Activated CD8-positive, alpha-beta T cell treated with anti-CD3 and anti-CD28 coated beads for 36 hours (primary cell): ENCODE results near the gene LRP1B. TPM values are rescaled to one million over a fixed set of nuclear protein-coding genes. Genes with fewer than 3 reads are reported as not detected.

Experiments
- ATAC-seq: fragments of 200-7000 bp; cut with Tn5 transposase; one replicate; pipeline ENCODE4 v1.10.0; 2021; ENCODE audit warnings: mild to moderate bottlenecking, moderate library complexity
- CTCF ChIA-PET: fragments of 350-600 bp; sonication (Branson Sonifier 250); formaldehyde crosslinking; loops from one replicate; lab custom pipeline; 2021; ENCODE audit warnings: antibody characterized with exemption; lab: Charles Lee
- POLR2A ChIA-PET: fragments of 350-600 bp; sonication (Branson Sonifier 250); formaldehyde crosslinking; loops from one replicate; lab custom pipeline; 2021; ENCODE audit warnings: antibody characterized with exemption; lab: Charles Lee
- DNase-seq: peaks from one replicate; pipeline ENCODE4 v3.0.0-alpha.2; 2020
- H3K27ac Mint-ChIP-seq: one replicate; pipeline ENCODE4 v1.8.0; 2021; ENCODE audit warnings: mild to moderate bottlenecking, mixed read lengths
- H3K27me3 Mint-ChIP-seq: one replicate; pipeline ENCODE4 v1.8.0; 2021; ENCODE audit warnings: mixed read lengths
- H3K36me3 Mint-ChIP-seq: one replicate; pipeline ENCODE4 v1.8.0; 2021; ENCODE audit warnings: low read depth, mixed read lengths
- H3K4me1 Mint-ChIP-seq: one replicate; pipeline ENCODE4 v1.8.0; 2021; ENCODE audit warnings: low read depth, mixed read lengths
- H3K4me3 Mint-ChIP-seq: one replicate; pipeline ENCODE4 v1.8.0; 2021; ENCODE audit warnings: mild to moderate bottlenecking, moderate library complexity, mixed read lengths
- H3K9me3 Mint-ChIP-seq: one replicate; pipeline ENCODE4 v1.8.0; 2021; ENCODE audit warnings: mixed read lengths
- intact Hi-C: fragments of 100-400 bp; cut with micrococcal nuclease; formaldehyde crosslinking; loops from one replicate; pipeline ENCODE4 v1.10.0; 2022
- total RNA-seq, 2 experiments: library from RNA; stranded (reverse); gene quantifications; one replicate each; pipeline ENCODE4 v1.2.3, GENCODE V29; 2021
- TF ChIP-seq, protein P1 (sequence below): fragments of 200-600 bp; IDR thresholded peaks from one replicate; pipeline ENCODE4 v1.8.0; 2022; ENCODE audit warnings: antibody characterized with exemption, mild to moderate bottlenecking

LRP1B gene
- total RNA-seq, 2 experiments from 2014 or later = not detected

DNA sequence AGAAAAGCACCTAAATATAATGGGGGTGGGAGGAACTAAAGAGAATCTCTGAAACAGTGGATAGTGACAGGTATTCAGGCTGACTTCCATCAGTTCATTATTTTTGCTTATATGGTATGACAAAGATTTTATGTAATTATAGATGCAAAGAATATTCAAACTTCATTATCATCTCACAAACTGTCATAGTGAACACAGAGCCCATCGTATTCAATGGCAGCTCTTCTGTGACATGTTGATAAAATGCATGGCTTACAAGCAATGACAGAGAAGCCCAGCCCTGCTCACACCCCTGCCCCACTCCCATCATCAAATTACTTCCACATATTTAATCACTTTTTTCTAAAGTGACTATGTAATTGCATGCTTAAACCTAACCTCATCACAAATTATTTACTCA, 904.3 kb downstream of the LRP1B start:
- no peak for ATAC-seq
- DNase-seq = no peak
- Mint-ChIP-seq H3K27ac (no peak overlapping the region), H3K27me3 (no peaks in the 10 kb centered on the region), H3K36me3 (no peaks in the 10 kb centered on the region), H3K4me3 (no peak overlapping the region), H3K9me3 (peaks cover 20% of the 10 kb centered on the region), H3K4me1 (no peaks in the 10 kb centered on the region)
- TF ChIP-seq, protein P1, sequence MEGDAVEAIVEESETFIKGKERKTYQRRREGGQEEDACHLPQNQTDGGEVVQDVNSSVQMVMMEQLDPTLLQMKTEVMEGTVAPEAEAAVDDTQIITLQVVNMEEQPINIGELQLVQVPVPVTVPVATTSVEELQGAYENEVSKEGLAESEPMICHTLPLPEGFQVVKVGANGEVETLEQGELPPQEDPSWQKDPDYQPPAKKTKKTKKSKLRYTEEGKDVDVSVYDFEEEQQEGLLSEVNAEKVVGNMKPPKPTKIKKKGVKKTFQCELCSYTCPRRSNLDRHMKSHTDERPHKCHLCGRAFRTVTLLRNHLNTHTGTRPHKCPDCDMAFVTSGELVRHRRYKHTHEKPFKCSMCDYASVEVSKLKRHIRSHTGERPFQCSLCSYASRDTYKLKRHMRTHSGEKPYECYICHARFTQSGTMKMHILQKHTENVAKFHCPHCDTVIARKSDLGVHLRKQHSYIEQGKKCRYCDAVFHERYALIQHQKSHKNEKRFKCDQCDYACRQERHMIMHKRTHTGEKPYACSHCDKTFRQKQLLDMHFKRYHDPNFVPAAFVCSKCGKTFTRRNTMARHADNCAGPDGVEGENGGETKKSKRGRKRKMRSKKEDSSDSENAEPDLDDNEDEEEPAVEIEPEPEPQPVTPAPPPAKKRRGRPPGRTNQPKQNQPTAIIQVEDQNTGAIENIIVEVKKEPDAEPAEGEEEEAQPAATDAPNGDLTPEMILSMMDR = no peak
- POLR2A ChIA-PET = no interaction called here
- intact Hi-C loops = no loop called here
- CTCF ChIA-PET = no interaction called here

GRCh38 chr2:141207036-141207385, 923.8 kb downstream of the LRP1B start:
- TF ChIP-seq, protein P1 = no peak
- ATAC-seq = no peak
- CTCF ChIA-PET = interaction anchor here (1.4 kb wide), 1 partner anchor 14 kb away, joined by 3 read pairs; no protein-coding TSS in a partner anchor

GRCh38 chr2:141201016-141201565, 929.7 kb downstream of the LRP1B start:
- Mint-ChIP-seq H3K4me3 (no peak overlapping the region), H3K27me3 (no peaks in the 10 kb centered on the region), H3K27ac (no peak overlapping the region), H3K36me3 (no peaks in the 10 kb centered on the region), H3K9me3 (peaks cover 19% of the 10 kb centered on the region), H3K4me1 (no peaks in the 10 kb centered on the region)
- ATAC-seq (no peak), DNase-seq (no peak)
- CTCF ChIA-PET = no interaction called here
- TF ChIP-seq, protein P1 = no peak
- POLR2A ChIA-PET = no interaction called here
- intact Hi-C loops = no loop called here

More at GRCh38 chr2:141207036-141207385, 923.8 kb downstream of the LRP1B start:
- Mint-ChIP-seq H3K9me3 (peaks cover 10% of the 10 kb centered on the region), H3K36me3 (no peaks in the 10 kb centered on the region), H3K4me3 (no peak overlapping the region), H3K27ac (no peak overlapping the region), H3K4me1 (no peaks in the 10 kb centered on the region), H3K27me3 (no peaks in the 10 kb centered on the region)
- intact Hi-C loops = no loop called here
- POLR2A ChIA-PET = no interaction called here
- no peak for DNase-seq

DNA sequence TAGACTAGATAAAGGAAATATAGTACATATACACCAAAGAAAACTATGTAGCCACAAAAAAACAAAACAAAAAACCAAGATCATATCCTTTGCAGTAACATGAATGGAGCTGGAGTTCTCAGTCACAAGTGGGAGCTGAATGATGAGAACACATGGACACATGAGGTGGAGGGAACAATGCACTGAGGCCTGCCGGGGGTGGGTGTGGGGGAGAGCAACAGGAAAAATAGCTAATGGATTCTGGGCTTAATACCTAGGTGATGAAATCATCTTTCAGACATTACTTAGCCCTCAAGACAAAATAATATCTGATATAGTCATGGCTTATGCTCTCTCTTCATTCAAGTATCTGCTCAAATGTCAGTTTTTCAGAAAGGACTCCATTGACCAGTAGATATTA, 930.6 kb downstream of the LRP1B start:
- Mint-ChIP-seq H3K36me3 (no peaks in the 10 kb centered on the region), H3K4me3 (no peak overlapping the region), H3K27ac (no peak overlapping the region), H3K4me1 (no peaks in the 10 kb centered on the region), H3K9me3 (peaks cover 19% of the 10 kb centered on the region), H3K27me3 (no peaks in the 10 kb centered on the region)
- ATAC-seq (no peak), DNase-seq (no peak)
- intact Hi-C loops = no loop called here
- CTCF ChIA-PET = no interaction called here
- TF ChIP-seq, protein P1 = no peak
- POLR2A ChIA-PET = no interaction called here

- no peak overlapping the region for H3K27ac Mint-ChIP-seq
- TF ChIP-seq, protein P1 = no peak
- no peak for DNase-seq
- no peaks in the 10 kb centered on the region for H3K36me3 Mint-ChIP-seq
- no peak for ATAC-seq
- H3K27me3 Mint-ChIP-seq = no peaks in the 10 kb centered on the region
- peaks cover 19% of the 10 kb centered on the region for H3K9me3 Mint-ChIP-seq
- no peak overlapping the region for H3K4me3 Mint-ChIP-seq
- ChIA-PET CTCF (no interaction called here), POLR2A (no interaction called here)
- H3K4me1 Mint-ChIP-seq = no peaks in the 10 kb centered on the region
- intact Hi-C loops = no loop called here
These were observed 931.1 kb downstream of the LRP1B start for GRCh38 chr2:141199711-141200110.
